ENCODE measurements around the gene SUSD6. TPM values are rescaled to one million over a fixed set of nuclear protein-coding genes. Genes with fewer than 3 reads are reported as not detected.
"Not testable (repeated sequence)": the region's sequence is repeated elsewhere in the genome, so short reads cannot be mapped to it uniquely, and the experiment has no call there.

The SUSD6 gene
- total RNA-seq, 1 donor from 2014 or later, result 13.4 TPM

DNA sequence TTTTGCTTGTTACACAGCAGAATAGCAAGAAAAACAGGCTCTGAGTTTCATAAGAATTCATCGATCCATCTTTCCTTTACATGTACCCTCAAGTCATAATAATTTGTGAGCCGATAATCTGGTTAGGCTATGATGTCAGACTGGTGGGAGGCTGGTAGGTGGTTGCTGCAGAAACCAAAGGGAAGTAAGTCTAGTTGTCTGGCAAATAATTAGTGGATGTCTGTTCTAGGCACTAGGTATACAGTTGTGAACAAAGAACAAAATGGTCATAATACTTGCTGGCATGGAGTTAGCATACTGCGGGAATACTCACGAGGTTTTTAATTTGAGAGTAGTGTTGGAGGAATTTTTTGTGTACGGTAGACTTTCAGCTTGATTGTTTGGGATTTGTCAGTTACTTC is 8.8 kb downstream of the SUSD6 start:
- DNase-seq (ENCODE audit: low read depth), result no peak

DNA sequence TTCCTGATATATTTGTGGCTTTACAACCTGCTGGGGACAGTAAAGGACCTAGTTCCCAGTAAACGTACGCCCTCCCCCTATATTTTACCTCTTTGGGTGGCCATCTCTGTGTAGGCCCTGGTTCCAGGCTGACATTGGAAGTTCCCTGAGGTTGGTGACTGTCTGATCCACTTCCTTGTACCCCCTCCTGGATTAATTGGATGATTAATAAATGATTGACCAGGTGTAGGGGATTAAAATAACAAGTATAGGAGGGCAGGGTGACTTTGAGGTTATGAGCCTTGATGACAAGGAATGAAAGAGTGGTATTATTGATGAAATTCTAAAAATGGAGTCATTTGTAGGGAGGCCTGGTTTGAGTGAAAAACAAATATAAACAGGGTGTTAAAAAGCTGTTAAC is 9.6 kb downstream of the SUSD6 start:
- DNase-seq (ENCODE audit: low read depth), result no peak

DNA sequence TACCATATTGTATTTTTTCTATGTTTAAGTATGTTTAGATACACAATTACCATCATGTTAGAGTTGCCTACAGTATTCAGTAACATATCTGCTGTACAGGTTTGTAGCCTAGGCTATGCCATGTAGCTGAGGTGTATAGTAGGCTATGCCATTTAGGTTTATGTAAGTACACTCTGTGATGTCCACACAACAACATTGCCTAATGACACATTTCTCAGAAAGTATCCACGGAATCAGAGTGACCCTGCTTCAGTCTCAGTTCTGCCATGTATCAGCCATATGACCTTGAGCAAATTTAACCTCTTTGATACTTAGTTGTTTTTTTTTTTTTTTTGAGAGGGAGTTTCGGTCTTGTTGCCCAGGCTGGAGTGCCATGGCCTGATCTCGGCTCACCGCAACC is 12.7 kb downstream of the SUSD6 start:
- DNase-seq (ENCODE audit: low read depth), result no peak

GRCh38 chr14:69625299-69626131 is 14.1 kb downstream of the SUSD6 start:
- DNase-seq (ENCODE audit: low read depth), result no peak

- no peak for DNase-seq (ENCODE audit: low read depth)
Observed at GRCh38 chr14:69626132-69626500, 14.7 kb downstream of the SUSD6 start.

GRCh38 chr14:69629225-69630127 is 18.1 kb downstream of the SUSD6 start:
- DNase-seq (ENCODE audit: low read depth), result peak; percentile 20

GRCh38 chr14:69630360-69630759 is 19.0 kb downstream of the SUSD6 start:
- no peak for DNase-seq (ENCODE audit: low read depth)

DNA sequence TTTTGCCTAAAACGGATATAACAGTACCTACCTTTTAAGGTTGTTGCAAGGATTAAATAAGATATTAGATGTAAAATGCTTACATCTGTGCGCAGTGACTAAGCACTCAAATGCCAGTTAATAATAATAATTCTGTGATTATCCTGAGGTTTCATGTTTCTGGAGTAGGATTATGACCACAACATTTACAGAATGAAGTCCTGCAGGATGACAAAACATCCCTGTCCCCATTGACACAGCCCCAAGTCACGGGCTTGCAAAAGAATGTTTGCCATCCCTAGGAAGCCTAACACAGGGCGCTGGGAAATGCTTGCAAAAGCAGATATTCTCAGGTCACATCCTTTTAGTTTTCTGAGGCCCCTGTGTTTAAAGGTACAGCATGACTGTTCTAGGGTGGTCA is 20.1 kb downstream of the SUSD6 start:
- no peak for DNase-seq (ENCODE audit: low read depth)

DNA sequence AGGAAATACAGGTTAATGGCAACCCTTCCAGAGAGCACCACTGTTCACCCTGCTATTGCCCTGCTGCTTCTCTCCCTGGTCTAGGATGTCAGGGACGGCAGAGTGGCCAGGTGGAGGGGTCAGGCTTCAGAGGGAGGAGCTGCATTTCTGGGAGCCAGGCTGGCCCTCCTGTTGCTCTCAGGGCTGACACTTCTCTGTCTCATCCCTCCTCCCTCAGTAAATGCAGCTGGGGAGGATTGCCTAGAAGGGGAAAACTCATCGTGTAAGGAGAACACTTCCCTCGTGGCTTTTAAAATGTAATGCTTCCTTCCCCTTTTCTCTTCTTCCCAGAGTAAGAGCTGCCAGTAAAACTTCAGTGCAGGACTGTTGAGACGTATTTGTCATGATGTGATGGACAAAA is 20.8 kb downstream of the SUSD6 start:
- DNase-seq (ENCODE audit: low read depth), result no peak

GRCh38 chr14:69632593-69633151 is 21.3 kb downstream of the SUSD6 start:
- DNase-seq (ENCODE audit: low read depth), result no peak

DNA sequence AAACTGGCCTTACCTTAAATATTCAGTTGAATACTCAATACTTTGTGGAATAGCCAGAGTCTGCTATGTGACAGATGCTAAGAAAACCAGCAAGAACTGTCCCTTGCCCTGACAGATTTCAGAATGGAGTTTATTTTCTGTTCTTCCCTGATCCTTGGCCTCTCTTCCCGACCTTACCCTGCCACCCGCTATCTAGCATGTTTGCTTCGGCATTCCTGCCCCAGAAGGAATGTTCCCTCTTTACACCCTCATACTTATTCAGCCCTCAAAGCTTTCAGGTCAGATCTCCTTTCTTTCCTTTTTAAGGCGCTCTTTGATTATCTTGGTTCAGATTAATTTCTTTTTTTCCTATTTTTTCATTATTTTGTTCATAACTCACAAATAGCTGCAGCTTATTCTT is 21.8 kb downstream of the SUSD6 start:
- DNase-seq (ENCODE audit: low read depth), result no peak

- DNase-seq (ENCODE audit: low read depth), result no peak
Observed at GRCh38 chr14:69635981-69636639, 24.7 kb downstream of the SUSD6 start.

DNA sequence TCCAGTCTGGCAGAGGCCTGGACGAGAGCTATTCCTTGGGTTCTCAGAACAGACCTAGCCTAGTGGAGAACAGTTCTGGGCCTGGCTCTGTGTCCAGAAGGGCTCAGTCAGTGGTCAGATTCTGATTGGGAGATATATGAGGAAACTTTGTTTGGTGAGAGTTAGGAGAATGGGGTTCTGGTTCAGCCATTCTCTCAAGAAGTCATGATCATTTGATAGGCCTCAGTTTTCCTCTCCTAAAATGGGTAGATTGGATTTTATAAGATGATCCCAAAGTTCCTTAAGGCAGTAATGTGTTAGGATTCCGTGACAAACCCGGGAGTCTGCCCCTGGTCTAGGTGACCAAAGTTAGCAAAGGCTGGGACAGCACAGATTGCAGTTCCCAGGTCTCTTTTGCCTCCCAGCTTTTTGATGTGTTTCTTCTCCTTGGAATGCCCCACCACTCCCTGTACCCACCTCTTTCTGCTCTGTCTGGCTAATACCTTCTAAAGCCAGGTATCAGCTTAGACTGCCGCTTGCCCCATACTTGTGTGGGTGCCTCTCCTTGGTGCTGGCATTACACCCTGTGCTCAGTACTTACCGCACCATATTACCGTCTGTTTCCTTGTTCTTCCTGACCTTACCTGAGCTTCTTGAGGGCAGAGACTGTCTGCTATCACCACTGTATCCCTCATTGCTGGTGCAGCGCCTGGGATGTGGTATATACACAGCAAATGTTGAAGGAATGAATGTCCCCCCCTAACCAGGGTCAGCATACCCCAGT is 25.5 kb downstream of the SUSD6 start:
- no peak for DNase-seq (ENCODE audit: low read depth)

DNA sequence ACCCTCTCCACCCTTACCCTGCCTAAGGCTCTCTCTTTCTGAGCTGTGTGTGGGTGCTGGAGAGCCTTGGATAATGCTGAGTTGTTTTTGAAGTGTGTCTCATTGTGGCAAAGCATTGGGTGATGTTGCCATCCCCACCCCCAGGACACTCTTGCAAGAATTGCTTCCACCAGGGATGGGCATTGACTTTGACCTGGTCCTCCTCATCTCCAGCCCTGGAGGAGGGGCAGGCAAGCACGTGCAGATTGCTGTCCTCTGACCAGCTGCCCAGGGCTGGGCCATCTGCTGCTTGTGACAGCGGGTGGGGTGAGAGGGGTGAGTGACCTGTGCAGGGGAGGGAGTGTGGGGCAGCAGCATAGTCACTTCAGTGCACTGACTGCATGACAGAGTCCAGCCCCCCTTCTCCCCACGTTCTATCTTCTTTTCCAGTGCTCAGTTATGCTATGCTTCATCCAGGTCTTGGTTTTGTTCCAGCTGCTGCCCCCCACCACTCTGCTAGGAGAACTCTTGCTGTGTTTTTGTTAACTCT is 26.2 kb downstream of the SUSD6 start:
- DNase-seq (ENCODE audit: low read depth), result peak; percentile 88

- DNase-seq (ENCODE audit: low read depth), result no peak
Observed at GRCh38 chr14:69640931-69641330, 29.5 kb downstream of the SUSD6 start.

GRCh38 chr14:69642212-69642793 is 30.9 kb downstream of the SUSD6 start:
- not testable (repeated sequence) for DNase-seq (ENCODE audit: low read depth)

- peak; percentile 88 for DNase-seq (ENCODE audit: low read depth)
Observed at GRCh38 chr14:69643430-69644200, 32.2 kb downstream of the SUSD6 start.

GRCh38 chr14:69644814-69645213 is 33.4 kb downstream of the SUSD6 start:
- no peak for DNase-seq (ENCODE audit: low read depth)

GRCh38 chr14:69647213-69647612 is 35.8 kb downstream of the SUSD6 start:
- no peak for DNase-seq (ENCODE audit: low read depth)

All from myocyte (in vitro differentiated cells).